Right ventricle myocardium inferior (tissue), 1 donor: ENCODE data around the gene S100A6. TPM values are rescaled to one million over a fixed set of nuclear protein-coding genes. Genes with fewer than 3 reads are reported as not detected.
"Not testable (repeated sequence)": the region's sequence is repeated elsewhere in the genome, so short reads cannot be mapped to it uniquely, and the experiment has no call there.

Experiments used
- ATAC-seq: fragments of 200-7000 bp; cut with Tn5 transposase; one replicate; pipeline ENCODE4 v1.9.1; 2020; ENCODE audit warnings: mild to moderate bottlenecking, moderate library complexity
- DNase-seq: peaks from one replicate; pipeline ENCODE4 v3.0.0; 2021; ENCODE audit errors: missing footprints
- intact Hi-C: fragments of 100-400 bp; cut with DNase I; formaldehyde crosslinking; loops from one replicate; pipeline ENCODE4 v1.11.0; 2022
- long read RNA-seq: library from polyadenylated mRNA; unstranded; transcript quantifications from one replicate; pipeline ENCODE4 v2.0.0, GENCODE V29; 2021
- total RNA-seq: library from RNA; stranded (reverse); fragmentation: NEBNext Ultra II Directional; extraction: Animal tissue kit (Norgen Biotek cat#: 25700); gene quantifications from one replicate; pipeline ENCODE4 v1.2.1, GENCODE V29; 2021
- donor health status: DM: no; HTN: yes; CAD: no; lungs with severe emphysema.

The S100A6 gene
- 265 TPM for total RNA-seq
- long read RNA-seq, transcript S100A6-201 (3 exons, 665 nt): major isoform, 92 of 99 reads
- long read RNA-seq, partial matches to known transcripts: 4 of 99 reads
- long read RNA-seq, other reads (novel, unspliced or antisense): 2 of 99 reads

- DNase-seq: peak; percentile 79
- intact Hi-C loops: no loop called here
- ATAC-seq: peak; percentile 59
Measured at GRCh38 chr1:153535242-153536011, at the start of gene S100A6. TSS of gene S100A6 (minus strand) at chr1:153535991. CDS start at chr1:153535339, 652 bp downstream.

DNA sequence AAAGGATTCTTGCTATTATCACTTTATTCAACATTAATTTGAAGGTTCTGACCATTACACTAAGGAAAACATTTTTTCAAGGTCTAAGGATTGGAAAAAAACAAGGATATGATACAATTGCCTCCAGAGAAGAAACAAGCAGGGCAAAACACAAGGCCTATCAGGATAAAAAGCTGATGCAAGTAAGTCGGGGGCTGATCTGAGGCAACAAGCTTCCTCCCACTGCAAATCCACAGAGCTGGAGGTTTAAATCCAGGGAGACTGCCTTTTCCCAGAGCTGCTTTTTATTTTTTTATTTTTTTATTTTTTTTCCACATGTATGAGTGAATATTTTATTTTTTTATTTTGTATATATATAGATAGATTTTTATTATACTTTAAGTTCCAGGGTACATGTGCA lies 49.2 kb upstream of the S100A6 start:
- intact Hi-C loops: no loop called here
- DNase-seq (no peak), ATAC-seq (no peak)

DNA sequence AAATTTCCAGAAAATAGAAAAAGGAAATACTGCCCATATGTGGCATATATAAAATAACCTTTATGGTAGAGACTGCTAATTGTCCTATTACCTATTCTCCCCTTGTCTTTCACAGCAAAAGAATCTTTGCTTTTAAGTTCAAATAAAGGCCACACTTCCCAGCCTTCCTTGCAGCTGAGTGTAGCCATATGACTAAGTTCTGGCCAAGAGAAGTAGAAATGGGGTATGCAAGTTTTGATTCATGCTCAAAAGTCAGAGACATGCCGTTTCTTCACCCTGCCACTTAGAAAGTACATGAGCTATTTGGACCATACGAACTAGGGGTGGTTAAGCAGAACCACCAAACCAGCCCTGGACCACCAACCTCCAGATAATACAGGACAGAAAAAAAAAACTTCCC lies 48.2 kb upstream of the S100A6 start:
- no peak for ATAC-seq
- no peak for DNase-seq
- intact Hi-C loops: no loop called here

GRCh38 chr1:153583514-153583913 lies 47.7 kb upstream of the S100A6 start:
- ATAC-seq, DNase-seq, intact Hi-C loops: not testable (repeated sequence)

DNA sequence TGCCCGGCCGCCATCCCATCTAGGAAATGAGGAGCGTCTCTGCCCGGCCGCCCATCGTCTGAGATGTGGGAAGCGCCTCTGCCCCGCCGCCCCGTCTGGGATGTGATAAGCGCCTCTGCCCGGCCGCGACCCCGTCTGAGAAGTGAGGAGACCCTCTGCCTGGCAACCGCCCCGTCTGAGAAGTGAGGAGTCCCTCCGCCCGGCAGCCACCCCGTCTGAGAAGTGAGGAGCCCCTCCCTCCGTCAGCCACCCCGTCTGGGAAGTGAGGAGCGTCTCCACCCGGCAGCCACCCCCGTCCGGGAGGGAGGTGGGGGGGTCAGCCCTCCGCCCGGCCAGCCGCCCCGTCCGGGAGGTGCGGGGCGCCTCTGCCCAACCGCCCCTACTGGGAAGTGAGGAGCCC lies 47.0 kb upstream of the S100A6 start:
- ATAC-seq, intact Hi-C loops, DNase-seq: not testable (repeated sequence)

DNA sequence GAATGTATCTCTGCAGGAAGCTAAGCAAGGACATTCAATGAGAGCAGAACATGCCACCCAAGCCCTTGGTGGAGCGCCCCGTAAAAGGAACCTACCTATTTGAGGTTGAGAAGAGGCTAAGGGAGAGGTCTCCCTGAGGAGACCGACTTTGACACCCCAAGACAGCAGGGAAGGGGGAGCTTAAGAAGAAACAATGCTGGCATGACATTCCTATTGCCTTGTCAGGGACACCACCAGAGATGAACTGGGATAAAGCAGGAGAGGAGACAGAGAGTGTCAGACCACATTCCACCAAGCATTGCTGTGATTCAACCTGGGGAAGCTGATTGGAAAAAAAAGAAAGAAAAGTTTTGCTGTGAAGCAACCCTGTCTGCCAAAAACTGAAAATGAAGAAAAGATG lies 43.1 kb upstream of the S100A6 start:
- DNase-seq (no peak), ATAC-seq (no peak)
- intact Hi-C loops: loop anchor here (10.0 kb wide), 1 partner anchor 176 kb away; no protein-coding TSS in a partner anchor

- ATAC-seq (no peak), DNase-seq (no peak)
- intact Hi-C loops: loop anchor here (10.0 kb wide), 1 partner anchor 176 kb away; no protein-coding TSS in a partner anchor
Measured at GRCh38 chr1:153578490-153578889, 42.7 kb upstream of the S100A6 start.

GRCh38 chr1:153577624-153578051 lies 41.8 kb upstream of the S100A6 start:
- ATAC-seq (peak; percentile 69), DNase-seq (no peak)
- intact Hi-C loops: loop anchor here (10.0 kb wide), 1 partner anchor 177 kb away; no protein-coding TSS in a partner anchor

GRCh38 chr1:153577138-153577537 lies 41.3 kb upstream of the S100A6 start:
- intact Hi-C loops: loop anchor here (10.0 kb wide), 1 partner anchor 178 kb away; no protein-coding TSS in a partner anchor
- no peak for ATAC-seq
- no peak for DNase-seq

- DNase-seq, ATAC-seq: not testable (repeated sequence)
- intact Hi-C loops: loop anchor here (10.0 kb wide), 1 partner anchor 179 kb away; no protein-coding TSS in a partner anchor
Measured at GRCh38 chr1:153575497-153575896, 39.7 kb upstream of the S100A6 start.

GRCh38 chr1:153575081-153575491 lies 39.3 kb upstream of the S100A6 start:
- not testable (repeated sequence) for ATAC-seq, DNase-seq
- intact Hi-C loops: loop anchor here (10.0 kb wide), 1 partner anchor 180 kb away; no protein-coding TSS in a partner anchor

DNA sequence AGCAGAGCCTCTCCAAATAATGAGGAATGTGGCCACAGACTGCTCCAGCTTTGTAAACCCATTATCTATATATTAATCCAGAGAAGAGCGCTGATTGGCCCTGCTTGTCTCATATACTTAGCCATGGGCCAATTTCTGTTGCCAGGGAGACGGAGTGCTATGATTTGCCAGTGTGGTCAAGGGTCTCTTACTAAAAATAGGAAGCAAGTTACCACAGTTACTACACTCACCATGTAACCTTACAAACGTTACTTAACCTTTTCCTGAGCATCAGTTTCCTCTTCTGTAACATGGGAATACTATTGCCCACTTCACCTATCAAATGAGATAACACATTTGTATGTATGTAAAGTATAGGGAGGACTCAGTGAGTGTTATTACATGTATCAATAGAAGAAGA lies 37.6 kb upstream of the S100A6 start:
- ATAC-seq (no peak), DNase-seq (no peak)
- intact Hi-C loops: loop anchor here (5.0 to 10.0 kb wide), 4 partner anchors 39 to 181 kb away; partner anchors contain the start of genes ILF2, S100A16 and SNAPIN

- peak; percentile 91 for ATAC-seq
- intact Hi-C loops: loop anchor here (5.0 to 10.0 kb wide), 4 partner anchors 40 to 182 kb away; partner anchors contain the start of genes ILF2, S100A16 and SNAPIN
- peak; percentile 88 for DNase-seq
Measured at GRCh38 chr1:153572569-153573015, 36.8 kb upstream of the S100A6 start.

- DNase-seq (no peak), ATAC-seq (no peak)
- intact Hi-C loops: loop anchor here (5.0 to 10.0 kb wide), 4 partner anchors 41 to 183 kb away; partner anchors contain the start of genes ILF2, S100A16 and SNAPIN
Measured at GRCh38 chr1:153571706-153572105, 35.9 kb upstream of the S100A6 start.

DNA sequence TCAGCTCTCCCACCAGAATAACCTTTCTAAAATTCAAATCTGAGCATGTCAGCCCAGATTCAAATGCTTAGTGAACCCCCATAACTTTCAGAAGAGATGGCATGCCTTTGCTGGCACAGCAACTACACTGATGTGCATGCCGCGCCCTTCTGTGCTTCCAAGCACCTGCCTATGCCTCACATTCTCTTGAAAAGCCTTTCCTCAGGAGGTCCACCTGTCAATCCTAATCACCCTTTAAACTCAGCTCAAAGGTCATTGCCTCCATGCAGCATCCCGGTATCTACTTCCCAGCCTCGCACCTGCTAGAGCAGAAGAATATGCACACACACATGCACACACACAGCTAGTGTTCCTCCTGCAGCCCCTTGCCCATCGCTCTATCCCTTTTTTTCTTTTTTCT lies 35.1 kb upstream of the S100A6 start:
- intact Hi-C loops: loop anchor here (5.0 to 10.0 kb wide), 4 partner anchors 41 to 184 kb away; partner anchors contain the start of genes ILF2, S100A16 and SNAPIN
- no peak for DNase-seq
- ATAC-seq: no peak

GRCh38 chr1:153569465-153569864 lies 33.7 kb upstream of the S100A6 start:
- no peak for ATAC-seq
- no peak for DNase-seq

GRCh38 chr1:153568367-153569099 lies 32.7 kb upstream of the S100A6 start:
- ATAC-seq: peak; percentile 34
- peak; percentile 94 for DNase-seq
- intact Hi-C loops: loop anchor here (1.0 to 5.0 kb wide), 4 partner anchors 35 to 206 kb away; partner anchors contain the start of gene CHTOP

More at GRCh38 chr1:153569465-153569864, 33.7 kb upstream of the S100A6 start:
- intact Hi-C loops: loop anchor here (5.0 kb wide), 2 partner anchors 63 to 207 kb away; partner anchors contain the start of gene CHTOP

GRCh38 chr1:153567621-153568366 lies 32.0 kb upstream of the S100A6 start:
- DNase-seq: no peak
- intact Hi-C loops: loop anchor here (1.0 to 5.0 kb wide), 5 partner anchors 17 to 205 kb away; partner anchors contain the start of gene CHTOP
- no peak for ATAC-seq
